ENCODE data around the gene ZNF543. TPM values are rescaled to one million over a fixed set of nuclear protein-coding genes. Genes with fewer than 3 reads are reported as not detected.

Gene ZNF543
- total RNA-seq, 1 donor = 11.9 TPM

GRCh38 chr19:57319869-57320179 is 448 bp upstream of the ZNF543 start:
- peak overlapping the region; percentile 92 for H3K4me2 ChIP-seq (ENCODE audit: insufficient read depth, low read length)
- peaks cover 13% of the 10 kb centered on the region for H3K27me3 ChIP-seq (ENCODE audit: insufficient read depth, low read length)
- peak overlapping the region; percentile 94 for H3K4me3 ChIP-seq (ENCODE audit: insufficient read depth, low read length)
- H2AFZ ChIP-seq (ENCODE audit: low read length) = peak overlapping the region; percentile 97
- peaks cover 10% of the 10 kb centered on the region for H3K4me1 ChIP-seq (ENCODE audit: insufficient read depth, low read length)
- TF ChIP-seq, protein P1, sequence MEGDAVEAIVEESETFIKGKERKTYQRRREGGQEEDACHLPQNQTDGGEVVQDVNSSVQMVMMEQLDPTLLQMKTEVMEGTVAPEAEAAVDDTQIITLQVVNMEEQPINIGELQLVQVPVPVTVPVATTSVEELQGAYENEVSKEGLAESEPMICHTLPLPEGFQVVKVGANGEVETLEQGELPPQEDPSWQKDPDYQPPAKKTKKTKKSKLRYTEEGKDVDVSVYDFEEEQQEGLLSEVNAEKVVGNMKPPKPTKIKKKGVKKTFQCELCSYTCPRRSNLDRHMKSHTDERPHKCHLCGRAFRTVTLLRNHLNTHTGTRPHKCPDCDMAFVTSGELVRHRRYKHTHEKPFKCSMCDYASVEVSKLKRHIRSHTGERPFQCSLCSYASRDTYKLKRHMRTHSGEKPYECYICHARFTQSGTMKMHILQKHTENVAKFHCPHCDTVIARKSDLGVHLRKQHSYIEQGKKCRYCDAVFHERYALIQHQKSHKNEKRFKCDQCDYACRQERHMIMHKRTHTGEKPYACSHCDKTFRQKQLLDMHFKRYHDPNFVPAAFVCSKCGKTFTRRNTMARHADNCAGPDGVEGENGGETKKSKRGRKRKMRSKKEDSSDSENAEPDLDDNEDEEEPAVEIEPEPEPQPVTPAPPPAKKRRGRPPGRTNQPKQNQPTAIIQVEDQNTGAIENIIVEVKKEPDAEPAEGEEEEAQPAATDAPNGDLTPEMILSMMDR (IDR thresholded peaks at IDR 0.05; ENCODE audit: extremely low read depth, low read depth, low read length) = no peak
- H3K79me2 ChIP-seq (ENCODE audit: insufficient read depth, low read length) = peaks cover 37% of the 10 kb centered on the region
- no peaks in the 10 kb centered on the region for H3K9me3 ChIP-seq (ENCODE audit: low read depth, low read length)
- no peak for DNase-seq (ENCODE audit: insufficient read length, low spot score, missing footprints)
- H4K20me1 ChIP-seq (ENCODE audit: insufficient read depth, low read length) = no peaks in the 10 kb centered on the region
- peaks cover 13% of the 10 kb centered on the region for H3K36me3 ChIP-seq (ENCODE audit: insufficient read depth, low read length)
- peak overlapping the region; percentile 85 for H3K27ac ChIP-seq (ENCODE audit: low read depth, low read length)

- DNase-seq (ENCODE audit: insufficient read length, low spot score, missing footprints) = no peak
- H3K27me3 ChIP-seq (ENCODE audit: insufficient read depth, low read length) = peaks cover 9% of the 10 kb centered on the region
- H2AFZ ChIP-seq (ENCODE audit: low read length) = peak overlapping the region; percentile 97
- peaks cover 10% of the 10 kb centered on the region for H3K4me1 ChIP-seq (ENCODE audit: insufficient read depth, low read length)
- H4K20me1 ChIP-seq (ENCODE audit: insufficient read depth, low read length) = no peaks in the 10 kb centered on the region
- peaks cover 26% of the 10 kb centered on the region for H3K36me3 ChIP-seq (ENCODE audit: insufficient read depth, low read length)
- H3K79me2 ChIP-seq (ENCODE audit: insufficient read depth, low read length) = peaks cover 38% of the 10 kb centered on the region
- H3K27ac ChIP-seq (ENCODE audit: low read depth, low read length) = peak overlapping the region; percentile 85
- H3K9me3 ChIP-seq (ENCODE audit: low read depth, low read length) = no peaks in the 10 kb centered on the region
- peak overlapping the region; percentile 92 for H3K4me2 ChIP-seq (ENCODE audit: insufficient read depth, low read length)
- TF ChIP-seq, protein P1 (IDR thresholded peaks at IDR 0.05; ENCODE audit: extremely low read depth, low read depth, low read length) = no peak
- peak overlapping the region; percentile 94 for H3K4me3 ChIP-seq (ENCODE audit: insufficient read depth, low read length)
These were observed 844 bp downstream of the ZNF543 start for GRCh38 chr19:57321116-57321515.

DNA sequence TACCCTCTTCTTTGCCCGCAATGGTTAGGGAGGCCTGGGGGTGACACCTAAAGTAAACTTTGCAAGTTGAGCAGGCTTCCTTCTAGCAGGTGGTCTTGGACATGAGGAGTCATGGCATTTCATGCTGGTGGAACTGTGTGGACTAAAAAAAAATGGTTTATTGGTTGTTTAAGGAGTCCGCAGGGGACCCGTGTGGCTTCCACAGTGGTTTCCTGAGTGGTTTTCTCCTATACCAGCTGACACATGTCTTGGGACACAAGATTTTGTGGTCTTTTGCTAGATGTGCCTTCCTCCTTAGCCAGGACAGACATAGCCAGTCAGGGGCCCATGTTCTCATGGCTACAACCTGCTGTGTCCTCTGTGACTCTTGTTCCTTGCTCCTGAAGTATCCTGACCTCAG is 1.5 kb downstream of the ZNF543 start:
- H3K27me3 ChIP-seq (ENCODE audit: insufficient read depth, low read length) = peaks cover 4% of the 10 kb centered on the region
- H4K20me1 ChIP-seq (ENCODE audit: insufficient read depth, low read length) = no peaks in the 10 kb centered on the region
- H2AFZ ChIP-seq (ENCODE audit: low read length) = no peak overlapping the region
- H3K36me3 ChIP-seq (ENCODE audit: insufficient read depth, low read length) = peaks cover 32% of the 10 kb centered on the region
- no peaks in the 10 kb centered on the region for H3K9me3 ChIP-seq (ENCODE audit: low read depth, low read length)
- no peak overlapping the region for H3K27ac ChIP-seq (ENCODE audit: low read depth, low read length)
- H3K4me2 ChIP-seq (ENCODE audit: insufficient read depth, low read length) = peak overlapping the region; percentile 92
- H3K79me2 ChIP-seq (ENCODE audit: insufficient read depth, low read length) = peaks cover 38% of the 10 kb centered on the region
- no peak for DNase-seq (ENCODE audit: insufficient read length, low spot score, missing footprints)
- H3K4me3 ChIP-seq (ENCODE audit: insufficient read depth, low read length) = peak overlapping the region; percentile 94
- TF ChIP-seq, protein P1 (IDR thresholded peaks at IDR 0.05; ENCODE audit: extremely low read depth, low read depth, low read length) = no peak
- peaks cover 10% of the 10 kb centered on the region for H3K4me1 ChIP-seq (ENCODE audit: insufficient read depth, low read length)

- no peak overlapping the region for H3K4me2 ChIP-seq (ENCODE audit: insufficient read depth, low read length)
- peaks cover 41% of the 10 kb centered on the region for H3K79me2 ChIP-seq (ENCODE audit: insufficient read depth, low read length)
- H4K20me1 ChIP-seq (ENCODE audit: insufficient read depth, low read length) = no peaks in the 10 kb centered on the region
- peaks cover 15% of the 10 kb centered on the region for H3K9me3 ChIP-seq (ENCODE audit: low read depth, low read length)
- H3K4me3 ChIP-seq (ENCODE audit: insufficient read depth, low read length) = no peak overlapping the region
- H3K27ac ChIP-seq (ENCODE audit: low read depth, low read length) = no peak overlapping the region
- H2AFZ ChIP-seq (ENCODE audit: low read length) = no peak overlapping the region
- DNase-seq (ENCODE audit: insufficient read length, low spot score, missing footprints) = no peak
- no peaks in the 10 kb centered on the region for H3K27me3 ChIP-seq (ENCODE audit: insufficient read depth, low read length)
- H3K4me1 ChIP-seq (ENCODE audit: insufficient read depth, low read length) = peaks cover 10% of the 10 kb centered on the region
- TF ChIP-seq, protein P1 (IDR thresholded peaks at IDR 0.05; ENCODE audit: extremely low read depth, low read depth, low read length) = no peak
- H3K36me3 ChIP-seq (ENCODE audit: insufficient read depth, low read length) = peaks cover 62% of the 10 kb centered on the region
These were observed 4.7 kb downstream of the ZNF543 start for GRCh38 chr19:57324992-57325391.

Measured in osteoblast (primary cell).